Stimulated activated memory B cell treated with anti-CD40 and anti-IgM and Interleukin-4, amounts not matched to agents 10 μg/mL and 1 μg/mL and 100 μg/mL, for 72 hours (primary cell): ENCODE measurements around the gene ANKRD65.
"Not testable (repeated sequence)": the region's sequence is repeated elsewhere in the genome, so short reads cannot be mapped to it uniquely, and the experiment has no call there.

ENCODE experiments used
- ATAC-seq: fragments of 150-1000 bp; cut with Tn5 transposase; 2 replicates; pipeline ENCODE4 v1.10.0; 2021
- H3K27ac Mint-ChIP-seq: one replicate; pipeline ENCODE4 v1.8.0; 2022; ENCODE audit warnings: mild to moderate bottlenecking, mixed read lengths
- H3K27me3 Mint-ChIP-seq: one replicate; pipeline ENCODE4 v1.8.0; 2022; ENCODE audit warnings: mixed read lengths
- H3K36me3 Mint-ChIP-seq: one replicate; pipeline ENCODE4 v1.8.0; 2022; ENCODE audit warnings: mixed read lengths
- H3K4me1 Mint-ChIP-seq: one replicate; pipeline ENCODE4 v1.8.0; 2022; ENCODE audit warnings: mixed read lengths
- H3K4me3 Mint-ChIP-seq: one replicate; pipeline ENCODE4 v1.8.0; 2022; ENCODE audit warnings: mild to moderate bottlenecking, moderate library complexity, mixed read lengths
- H3K9me3 Mint-ChIP-seq: one replicate; pipeline ENCODE4 v1.8.0; 2022; ENCODE audit warnings: mixed read lengths

Gene ANKRD65

GRCh38 chr1:1435911-1436629 lies 15.0 kb upstream of the ANKRD65 start:
- H3K27ac Mint-ChIP-seq, result no peak overlapping the region
- no peaks in the 10 kb centered on the region for H3K36me3 Mint-ChIP-seq
- peaks cover 76% of the 10 kb centered on the region for H3K27me3 Mint-ChIP-seq
- peaks cover 28% of the 10 kb centered on the region for H3K4me1 Mint-ChIP-seq
- H3K4me3 Mint-ChIP-seq, result peak overlapping the region; percentile 15
- H3K9me3 Mint-ChIP-seq, result no peaks in the 10 kb centered on the region
- no peak for ATAC-seq

GRCh38 chr1:1435106-1435903 lies 14.2 kb upstream of the ANKRD65 start, which contains the start of gene VWA1:
Gene VWA1, plus strand, starts transcription at chr1:1435690. Its CDS starts 59 bp downstream, at chr1:1435749.
- ATAC-seq, result peak; percentile 44
- Mint-ChIP-seq H3K4me1 (peaks cover 20% of the 10 kb centered on the region), H3K9me3 (no peaks in the 10 kb centered on the region), H3K27me3 (peaks cover 76% of the 10 kb centered on the region), H3K36me3 (no peaks in the 10 kb centered on the region), H3K27ac (no peak within 1 kb of the TSS), H3K4me3 (peak within 1 kb of the TSS; percentile 62)

DNA sequence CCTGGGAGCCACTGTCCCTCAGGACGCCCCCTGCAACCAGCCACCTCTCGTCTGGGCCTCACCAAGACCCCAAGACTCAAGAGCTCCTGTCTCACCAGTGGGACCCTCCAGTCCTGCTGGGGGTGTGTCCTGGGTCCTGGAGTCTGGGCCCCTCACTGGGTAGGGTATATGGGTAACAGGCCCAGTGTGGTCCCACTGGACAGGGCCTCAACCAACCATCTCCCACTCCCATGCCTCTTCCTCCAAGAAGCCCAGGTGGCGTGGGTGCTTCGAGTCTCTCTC lies 13.7 kb upstream of the ANKRD65 start:
- Mint-ChIP-seq H3K9me3 (no peaks in the 10 kb centered on the region), H3K27ac (no peak overlapping the region), H3K4me1 (peaks cover 20% of the 10 kb centered on the region), H3K36me3 (no peaks in the 10 kb centered on the region), H3K27me3 (peaks cover 80% of the 10 kb centered on the region), H3K4me3 (peak overlapping the region; percentile 62)
- ATAC-seq, result no peak

DNA sequence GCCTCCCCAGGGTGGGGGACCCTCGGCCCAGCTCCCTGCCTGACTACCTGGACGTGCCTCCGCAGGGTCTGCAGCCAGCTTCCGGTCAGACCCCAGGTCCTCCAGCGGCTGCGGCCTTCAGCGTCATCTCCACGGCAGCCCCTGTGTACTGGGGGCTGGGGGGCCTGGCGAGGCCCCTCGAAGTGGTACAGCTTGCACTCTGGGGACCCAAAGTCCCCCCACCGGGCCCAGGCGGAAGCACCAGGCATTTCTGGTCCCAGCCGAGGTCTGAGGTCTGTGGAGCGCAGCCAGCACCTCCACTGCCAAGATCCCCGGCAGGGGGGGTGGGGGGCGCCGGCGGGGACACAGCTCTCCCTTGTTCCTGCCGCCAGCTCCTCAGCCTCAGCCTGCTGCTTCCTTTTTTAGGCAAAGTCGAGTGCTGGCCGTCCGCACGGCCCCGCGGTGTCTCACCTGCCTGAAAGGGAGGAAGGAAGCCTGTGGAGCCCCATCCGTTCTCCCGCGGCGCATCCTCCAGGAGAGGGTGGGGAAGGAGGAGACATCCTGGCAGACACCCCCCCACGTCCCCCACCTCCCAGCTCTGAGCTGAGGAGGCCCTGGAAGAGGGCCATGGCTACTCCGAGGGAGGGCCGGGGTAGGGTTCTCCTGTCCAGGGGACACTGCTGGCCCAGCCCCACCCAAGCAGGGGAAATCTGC lies 13.2 kb upstream of the ANKRD65 start:
- peaks cover 85% of the 10 kb centered on the region for H3K27me3 Mint-ChIP-seq
- no peak for ATAC-seq
- H3K36me3 Mint-ChIP-seq, result no peaks in the 10 kb centered on the region
- peaks cover 20% of the 10 kb centered on the region for H3K4me1 Mint-ChIP-seq
- H3K9me3 Mint-ChIP-seq, result no peaks in the 10 kb centered on the region
- H3K4me3 Mint-ChIP-seq, result no peak overlapping the region
- H3K27ac Mint-ChIP-seq, result no peak overlapping the region

DNA sequence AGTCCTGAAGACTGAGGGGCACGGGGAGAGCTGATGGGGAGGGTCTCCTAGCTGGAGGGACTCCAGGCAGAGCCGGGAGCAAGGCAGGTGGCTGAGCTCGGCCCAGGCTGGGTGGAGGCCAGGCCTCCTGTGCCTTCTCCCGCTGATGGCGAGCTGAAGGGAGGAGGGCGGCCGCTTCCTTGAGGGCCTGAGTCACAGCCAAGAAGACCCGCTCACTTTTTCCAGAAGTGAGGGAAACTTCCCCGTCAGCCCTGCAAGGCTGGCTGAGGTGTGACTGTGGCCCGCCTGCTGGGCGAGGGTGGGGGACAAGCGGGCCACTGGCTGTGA lies 12.7 kb upstream of the ANKRD65 start:
- Mint-ChIP-seq H3K4me3 (no peak overlapping the region), H3K4me1 (peaks cover 20% of the 10 kb centered on the region), H3K27ac (no peak overlapping the region), H3K27me3 (peaks cover 85% of the 10 kb centered on the region), H3K9me3 (no peaks in the 10 kb centered on the region), H3K36me3 (no peaks in the 10 kb centered on the region)
- ATAC-seq, result peak; percentile 1

- Mint-ChIP-seq H3K36me3 (no peaks in the 10 kb centered on the region), H3K4me3 (no peak overlapping the region), H3K4me1 (peaks cover 20% of the 10 kb centered on the region), H3K27ac (no peak overlapping the region), H3K9me3 (no peaks in the 10 kb centered on the region), H3K27me3 (peaks cover 85% of the 10 kb centered on the region)
- peak; percentile 4 for ATAC-seq
These were observed 12.1 kb upstream of the ANKRD65 start for GRCh38 chr1:1432951-1433803.

DNA sequence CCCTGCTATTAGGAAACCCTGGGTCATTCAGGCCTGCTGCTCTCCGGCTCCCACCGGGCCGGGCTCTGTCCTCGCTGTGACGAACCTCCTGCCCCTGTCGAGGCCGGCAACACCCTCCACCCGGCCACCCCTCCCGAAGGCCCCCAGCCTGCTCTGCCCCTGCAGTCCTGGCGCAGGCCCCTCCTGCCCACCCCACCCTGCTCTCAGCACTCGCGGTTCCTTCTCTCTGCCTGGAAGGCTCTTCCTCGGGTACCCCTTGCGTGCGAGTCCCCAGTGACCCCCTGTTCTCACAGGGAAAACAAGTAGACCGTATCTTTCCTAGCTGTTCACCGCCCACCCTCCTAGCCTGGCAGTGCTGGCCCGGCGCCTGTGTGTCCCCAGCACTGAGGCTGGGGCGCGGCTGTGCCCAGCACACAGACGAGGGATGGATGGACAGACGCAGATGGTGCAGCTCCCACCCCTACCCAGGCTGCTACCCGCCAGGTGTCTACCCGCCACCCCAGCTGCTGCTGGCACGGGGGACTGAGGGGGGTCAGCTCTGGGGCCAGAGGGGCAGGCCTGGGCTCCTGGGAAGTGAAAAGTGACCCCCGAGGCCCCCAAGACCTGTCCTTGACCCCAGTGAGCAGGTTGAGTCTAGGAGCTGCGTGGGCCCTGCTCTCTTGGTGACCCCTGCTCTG lies 11.3 kb upstream of the ANKRD65 start:
- Mint-ChIP-seq H3K27me3 (peaks cover 81% of the 10 kb centered on the region), H3K9me3 (no peaks in the 10 kb centered on the region), H3K4me3 (no peak overlapping the region), H3K27ac (no peak overlapping the region), H3K36me3 (no peaks in the 10 kb centered on the region), H3K4me1 (peaks cover 20% of the 10 kb centered on the region)
- ATAC-seq, result no peak

- peaks cover 83% of the 10 kb centered on the region for H3K27me3 Mint-ChIP-seq
- ATAC-seq, result no peak
- no peak overlapping the region for H3K4me3 Mint-ChIP-seq
- peaks cover 20% of the 10 kb centered on the region for H3K4me1 Mint-ChIP-seq
- H3K27ac Mint-ChIP-seq, result no peak overlapping the region
- H3K36me3 Mint-ChIP-seq, result no peaks in the 10 kb centered on the region
- H3K9me3 Mint-ChIP-seq, result no peaks in the 10 kb centered on the region
These were observed 10.8 kb upstream of the ANKRD65 start for GRCh38 chr1:1431845-1432273.

DNA sequence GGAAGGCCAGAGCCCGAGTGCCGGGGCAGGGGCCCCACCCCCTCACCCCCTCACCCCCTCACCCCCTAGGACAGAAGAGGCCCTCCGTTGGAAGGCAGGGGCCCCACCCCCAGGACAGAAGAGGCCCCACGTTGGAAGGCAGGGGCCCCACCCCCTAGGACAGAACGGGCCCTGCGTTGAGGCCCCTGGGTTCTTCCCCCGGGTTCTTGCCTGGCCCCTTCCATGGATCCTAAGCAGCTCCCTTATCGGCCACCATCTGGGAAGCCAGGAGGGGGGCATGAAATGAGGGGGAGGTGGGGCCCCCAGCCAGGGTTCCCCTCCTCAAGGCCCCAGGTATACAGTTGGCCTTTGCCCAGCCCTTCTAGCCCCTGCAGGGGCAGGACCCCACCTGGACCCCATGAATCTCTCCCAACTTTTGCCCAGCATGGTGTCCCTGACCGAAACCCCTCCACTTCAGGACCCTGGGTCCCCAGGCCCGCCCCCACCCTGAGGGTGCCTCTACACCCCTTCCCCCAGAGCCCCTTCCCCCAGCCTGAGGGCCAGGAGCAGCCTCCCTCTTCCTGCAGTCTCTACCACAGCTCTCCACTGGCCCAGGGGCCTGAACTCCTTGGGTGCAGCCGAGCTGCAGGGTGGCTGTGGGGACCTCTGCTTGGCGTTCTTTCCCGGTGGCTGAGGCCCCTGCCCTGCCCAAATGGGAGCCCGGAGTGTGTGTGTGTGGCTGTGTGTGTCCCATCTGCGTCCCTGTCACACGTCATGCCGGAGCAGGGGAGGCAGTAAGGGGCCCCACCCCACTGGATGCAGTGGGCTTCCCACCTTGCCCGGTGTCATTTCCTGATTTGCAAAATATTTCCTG lies 10.1 kb upstream of the ANKRD65 start:
- ATAC-seq, result no peak
- Mint-ChIP-seq H3K9me3 (no peaks in the 10 kb centered on the region), H3K4me1 (peaks cover 20% of the 10 kb centered on the region), H3K27ac (no peak overlapping the region), H3K27me3 (peaks cover 83% of the 10 kb centered on the region), H3K4me3 (no peak overlapping the region), H3K36me3 (no peaks in the 10 kb centered on the region)

DNA sequence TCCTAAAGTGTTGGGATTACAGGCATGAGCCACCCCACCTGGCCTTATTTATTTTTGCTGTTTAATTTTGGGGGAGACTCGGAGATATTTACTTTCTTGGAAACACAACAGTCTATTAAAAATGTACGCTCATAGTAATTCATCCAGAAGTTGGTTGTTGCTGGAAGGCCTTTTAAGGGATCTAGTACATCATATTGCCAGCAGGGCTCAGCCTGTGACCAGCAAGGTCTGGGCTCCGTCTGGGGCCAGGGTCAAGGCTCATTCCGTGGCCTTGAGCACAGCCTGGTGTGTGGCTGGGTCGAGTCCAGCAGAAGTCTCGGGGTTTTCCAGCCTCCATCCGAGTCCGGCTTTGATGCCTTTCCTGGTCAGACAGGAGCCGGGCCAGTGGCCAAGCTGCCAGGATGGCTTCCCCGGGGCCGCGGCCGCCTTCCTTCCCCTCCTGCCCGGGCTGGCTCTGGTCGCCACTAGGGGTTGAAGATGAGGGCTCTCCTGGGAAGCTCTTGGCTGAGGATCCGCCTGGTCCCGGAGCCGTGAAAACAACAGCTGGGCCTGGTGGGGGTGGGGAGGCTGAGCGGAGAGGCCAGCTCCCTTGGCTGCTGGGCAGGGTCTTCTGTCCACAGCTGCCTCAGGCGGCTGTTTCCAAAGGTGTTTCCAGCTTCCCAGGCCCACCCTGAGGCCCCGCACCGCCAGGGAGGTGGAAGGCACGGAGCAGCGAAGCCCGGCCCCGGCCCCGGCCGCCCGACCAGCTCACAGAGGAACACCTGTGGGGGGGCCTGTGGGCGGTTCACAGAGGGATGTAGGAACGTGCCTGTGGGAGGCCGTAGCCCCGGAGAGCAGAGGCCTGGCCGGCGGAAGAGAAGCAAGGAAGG lies 9.3 kb upstream of the ANKRD65 start:
- no peak for ATAC-seq
- Mint-ChIP-seq H3K9me3 (no peaks in the 10 kb centered on the region), H3K27ac (no peak overlapping the region), H3K36me3 (no peaks in the 10 kb centered on the region), H3K27me3 (peaks cover 89% of the 10 kb centered on the region), H3K4me3 (no peak overlapping the region), H3K4me1 (peaks cover 19% of the 10 kb centered on the region)

DNA sequence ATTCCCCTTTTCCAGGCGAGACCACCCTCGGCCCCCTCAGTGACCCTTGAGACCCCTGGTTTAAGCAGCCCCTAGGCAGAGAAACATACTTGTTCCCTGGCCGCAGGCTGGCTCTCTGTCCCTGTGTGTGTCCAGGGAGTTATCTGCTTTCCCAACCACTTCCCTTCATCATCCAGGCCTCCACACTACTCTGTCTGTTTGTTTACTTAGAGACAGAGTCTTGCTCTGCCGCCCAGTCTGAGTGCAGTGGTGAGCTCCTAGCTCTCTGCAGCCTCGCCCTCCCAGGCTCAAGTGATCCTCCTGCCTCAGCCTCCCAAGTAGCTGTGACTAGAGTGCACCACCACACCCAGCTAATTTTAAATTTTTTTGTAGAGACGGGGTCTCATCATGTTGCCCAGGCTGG lies 8.6 kb upstream of the ANKRD65 start:
- no peak for ATAC-seq
- peaks cover 13% of the 10 kb centered on the region for H3K4me1 Mint-ChIP-seq
- no peak overlapping the region for H3K27ac Mint-ChIP-seq
- no peaks in the 10 kb centered on the region for H3K9me3 Mint-ChIP-seq
- H3K4me3 Mint-ChIP-seq, result no peak overlapping the region
- peaks cover 89% of the 10 kb centered on the region for H3K27me3 Mint-ChIP-seq
- H3K36me3 Mint-ChIP-seq, result no peaks in the 10 kb centered on the region

DNA sequence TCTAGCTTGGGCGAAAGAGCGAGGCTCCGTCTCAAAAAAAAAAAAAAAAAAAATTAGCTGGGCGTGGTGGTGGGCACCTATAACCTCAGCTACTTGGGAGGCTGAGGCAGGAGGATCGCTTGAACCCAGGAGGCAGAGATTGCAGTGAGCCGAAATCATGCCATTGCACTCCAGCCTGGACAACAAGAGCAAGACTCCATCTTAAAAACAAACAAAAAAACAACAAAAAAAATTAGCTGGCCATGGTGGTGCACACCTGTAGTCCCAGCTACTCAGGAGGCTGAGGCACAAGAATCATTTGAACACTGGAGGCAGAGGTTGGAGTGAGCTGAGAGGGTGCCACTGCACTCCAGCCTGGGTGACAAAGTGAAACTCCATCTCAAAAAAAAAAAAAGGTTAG lies 7.9 kb upstream of the ANKRD65 start:
- not testable (repeated sequence) for H3K9me3 Mint-ChIP-seq, H3K36me3 Mint-ChIP-seq, H3K4me1 Mint-ChIP-seq, H3K27ac Mint-ChIP-seq, ATAC-seq, H3K4me3 Mint-ChIP-seq
- H3K27me3 Mint-ChIP-seq, result peaks cover 88% of the 10 kb centered on the region

GRCh38 chr1:1428174-1428573 lies 7.1 kb upstream of the ANKRD65 start:
- Mint-ChIP-seq H3K27ac (no peak overlapping the region), H3K4me1 (peaks cover 5% of the 10 kb centered on the region), H3K36me3 (no peaks in the 10 kb centered on the region), H3K9me3 (no peaks in the 10 kb centered on the region), H3K4me3 (no peak overlapping the region), H3K27me3 (peaks cover 84% of the 10 kb centered on the region)
- no peak for ATAC-seq
